Natural killer cell (primary cell): ENCODE measurements around the gene MC2R. TPM values are rescaled to one million over a fixed set of nuclear protein-coding genes. Genes with fewer than 3 reads are reported as not detected.

ENCODE experiments used
- ATAC-seq, 3 donors: fragments of 150-1000 bp in 2 of 3; fragments of 200-7000 bp in 1 of 3; cut with Tn5 transposase; 1 replicate in 1 of 3; 2 replicates in 2 of 3; pipeline ENCODE4 v1.10.0; 2021; ENCODE audit warnings: mild to moderate bottlenecking in 2 of 3, moderate library complexity in 2 of 3
- DNase-seq, 2 donors: peaks; one replicate each; pipeline versions ENCODE4 v3.0.0 to v3.0.0-alpha.2; 2013 to 2021; ENCODE audit warnings: mixed read lengths in 1 of 2
- H3K27ac ChIP-seq: one replicate; pipeline ENCODE4 v1.5.1; 2013; ENCODE audit warnings: mild to moderate bottlenecking, low read length
- H3K27me3 ChIP-seq: one replicate; pipeline ENCODE4 v1.6.1; 2013; ENCODE audit warnings: low read length; ENCODE audit not compliant: control insufficient read depth, insufficient read depth
- H3K36me3 ChIP-seq: one replicate; pipeline ENCODE4 v1.6.1; 2013; ENCODE audit warnings: low read length; ENCODE audit not compliant: control insufficient read depth, insufficient read depth
- H3K4me1 ChIP-seq: one replicate; pipeline ENCODE4 v1.6.1; 2013; ENCODE audit warnings: low read length; ENCODE audit not compliant: control insufficient read depth, insufficient read depth
- H3K4me3 ChIP-seq: one replicate; pipeline ENCODE4 v1.5.1; 2013; ENCODE audit warnings: low read length
- H3K9me3 ChIP-seq: one replicate; pipeline ENCODE4 v1.6.1; 2013; ENCODE audit warnings: low read length; ENCODE audit not compliant: control insufficient read depth, insufficient read depth
- H3K27ac Mint-ChIP-seq, 2 donors: one replicate each; pipeline ENCODE4 v1.8.0; 2022; ENCODE audit warnings: mild to moderate bottlenecking in 2 of 2, mixed read lengths in 2 of 2, moderate library complexity in 1 of 2
- H3K27me3 Mint-ChIP-seq, 2 donors: one replicate each; pipeline ENCODE4 v1.8.0; 2022; ENCODE audit warnings: low read depth in 2 of 2, mixed read lengths in 2 of 2
- H3K36me3 Mint-ChIP-seq: one replicate; pipeline ENCODE4 v1.8.0; 2022; ENCODE audit warnings: mixed read lengths
- H3K4me1 Mint-ChIP-seq, 2 donors: one replicate each; pipeline ENCODE4 v1.8.0; 2022; ENCODE audit warnings: mixed read lengths in 2 of 2
- H3K4me3 Mint-ChIP-seq: one replicate; pipeline ENCODE4 v1.8.0; 2022; ENCODE audit warnings: mild to moderate bottlenecking, moderate library complexity, mixed read lengths
- H3K9me3 Mint-ChIP-seq, 2 donors: one replicate each; pipeline ENCODE4 v1.8.0; 2022; ENCODE audit warnings: mixed read lengths in 2 of 2
- WGBS: methylation state at CpG from one replicate; pipeline ENCODE4 v1.1.7; 2013; ENCODE audit warnings: missing lambda C conversion rate; ENCODE audit not compliant: insufficient coverage; 5-methylcytosine and 5-hydroxymethylcytosine counted together
- intact Hi-C: fragments of 100-400 bp; cut with micrococcal nuclease; formaldehyde crosslinking; loops from one replicate; pipeline ENCODE4 v1.14.2; 2022
- total RNA-seq, 4 donors: library from RNA; stranded (reverse); fragments of 120-200 nt in 1 of 4; gene quantifications; one replicate each; pipeline versions ENCODE4 v1.2.3 to v1.2.4, GENCODE V29; 2013 to 2022
- TF ChIP-seq, protein P1 (sequence below): fragments of 200-600 bp; IDR thresholded peaks from one replicate; pipeline ENCODE4 v1.8.0; 2022; ENCODE audit warnings: antibody characterized with exemption

MC2R gene
- total RNA-seq, 3 donors from 2014 or later (not counting 1 experiment from before 2014, with no cell fraction given), result not detected

DNA sequence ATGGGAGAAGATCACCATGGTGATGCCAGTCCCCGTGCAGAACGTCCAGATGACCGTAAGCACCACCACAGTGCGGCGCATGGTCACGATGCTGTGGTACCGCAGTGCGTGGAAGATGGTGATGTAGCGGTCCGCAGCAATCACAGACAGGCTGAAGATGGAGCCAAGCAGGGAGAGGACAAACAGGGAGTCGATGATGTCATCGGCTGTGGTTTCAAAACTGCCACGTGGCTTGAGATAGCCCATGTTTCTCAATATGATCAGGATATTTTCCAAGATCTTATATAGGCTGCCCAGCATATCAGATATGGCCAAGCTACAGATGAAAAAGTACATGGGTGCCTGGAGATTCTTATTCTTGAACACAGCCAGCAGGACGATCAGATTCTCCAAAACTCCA, 30.3 kb downstream of the MC2R start:
- H3K4me3 Mint-ChIP-seq, result no peak overlapping the region
- intact Hi-C loops, result no loop called here
- no peaks in the 10 kb centered on the region for H3K9me3 Mint-ChIP-seq
- H3K9me3 ChIP-seq, result no peaks in the 10 kb centered on the region
- H3K27ac ChIP-seq, result no peak overlapping the region
- no peaks in the 10 kb centered on the region for H3K36me3 ChIP-seq
- TF ChIP-seq, protein P1, sequence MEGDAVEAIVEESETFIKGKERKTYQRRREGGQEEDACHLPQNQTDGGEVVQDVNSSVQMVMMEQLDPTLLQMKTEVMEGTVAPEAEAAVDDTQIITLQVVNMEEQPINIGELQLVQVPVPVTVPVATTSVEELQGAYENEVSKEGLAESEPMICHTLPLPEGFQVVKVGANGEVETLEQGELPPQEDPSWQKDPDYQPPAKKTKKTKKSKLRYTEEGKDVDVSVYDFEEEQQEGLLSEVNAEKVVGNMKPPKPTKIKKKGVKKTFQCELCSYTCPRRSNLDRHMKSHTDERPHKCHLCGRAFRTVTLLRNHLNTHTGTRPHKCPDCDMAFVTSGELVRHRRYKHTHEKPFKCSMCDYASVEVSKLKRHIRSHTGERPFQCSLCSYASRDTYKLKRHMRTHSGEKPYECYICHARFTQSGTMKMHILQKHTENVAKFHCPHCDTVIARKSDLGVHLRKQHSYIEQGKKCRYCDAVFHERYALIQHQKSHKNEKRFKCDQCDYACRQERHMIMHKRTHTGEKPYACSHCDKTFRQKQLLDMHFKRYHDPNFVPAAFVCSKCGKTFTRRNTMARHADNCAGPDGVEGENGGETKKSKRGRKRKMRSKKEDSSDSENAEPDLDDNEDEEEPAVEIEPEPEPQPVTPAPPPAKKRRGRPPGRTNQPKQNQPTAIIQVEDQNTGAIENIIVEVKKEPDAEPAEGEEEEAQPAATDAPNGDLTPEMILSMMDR, result no peak
- H3K27me3 ChIP-seq, result no peaks in the 10 kb centered on the region
- H3K27me3 Mint-ChIP-seq, result peaks cover 0 to 6% of the 10 kb centered on the region in 2 donors
- ATAC-seq (no peak), DNase-seq (no peak)
- no peak overlapping the region for H3K27ac Mint-ChIP-seq
- 93% methylated on average over 14 of the region's 14 CpGs for WGBS
- H3K36me3 Mint-ChIP-seq, result no peaks in the 10 kb centered on the region
- no peaks in the 10 kb centered on the region for H3K4me1 ChIP-seq
- H3K4me1 Mint-ChIP-seq, result no peaks in the 10 kb centered on the region
- H3K4me3 ChIP-seq, result no peak overlapping the region

DNA sequence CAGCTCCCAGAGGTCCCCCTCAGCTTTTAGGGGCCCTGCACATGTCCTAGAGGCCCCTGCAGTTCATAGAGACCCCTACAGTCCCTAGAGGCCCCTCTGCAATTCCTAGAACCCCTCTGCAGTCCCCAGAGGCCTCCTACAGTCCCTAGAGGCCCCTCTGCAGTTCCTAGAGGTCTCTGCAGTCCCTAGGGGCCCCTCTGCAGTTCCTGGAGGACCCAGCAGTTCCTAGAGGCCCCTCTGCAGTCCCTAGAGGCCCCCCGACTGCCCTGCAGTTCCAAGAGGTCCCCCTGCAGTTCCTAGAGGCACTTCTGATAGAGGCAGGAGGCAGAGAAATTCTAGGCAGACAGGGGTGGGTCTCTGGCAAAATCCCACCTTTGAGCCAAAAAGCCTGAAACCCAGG, 35.4 kb downstream of the MC2R start:
- Histone ChIP-seq H3K27me3 (peaks cover 2% of the 10 kb centered on the region), H3K4me3 (no peak overlapping the region), H3K36me3 (no peaks in the 10 kb centered on the region), H3K9me3 (no peaks in the 10 kb centered on the region), H3K27ac (no peak overlapping the region), H3K4me1 (no peaks in the 10 kb centered on the region)
- Mint-ChIP-seq H3K9me3 (no peaks in the 10 kb centered on the region), H3K4me3 (no peak overlapping the region), H3K27ac (no peak overlapping the region), H3K36me3 (no peaks in the 10 kb centered on the region), H3K4me1 (no peaks in the 10 kb centered on the region), H3K27me3 (peaks cover 0 to 6% of the 10 kb centered on the region in 2 donors)
- TF ChIP-seq, protein P1, result no peak
- intact Hi-C loops, result no loop called here
- whole genome bisulfite sequencing, result 67% methylated on average over 1 of the region's 1 CpG
- ATAC-seq (no peak), DNase-seq (no peak)

DNA sequence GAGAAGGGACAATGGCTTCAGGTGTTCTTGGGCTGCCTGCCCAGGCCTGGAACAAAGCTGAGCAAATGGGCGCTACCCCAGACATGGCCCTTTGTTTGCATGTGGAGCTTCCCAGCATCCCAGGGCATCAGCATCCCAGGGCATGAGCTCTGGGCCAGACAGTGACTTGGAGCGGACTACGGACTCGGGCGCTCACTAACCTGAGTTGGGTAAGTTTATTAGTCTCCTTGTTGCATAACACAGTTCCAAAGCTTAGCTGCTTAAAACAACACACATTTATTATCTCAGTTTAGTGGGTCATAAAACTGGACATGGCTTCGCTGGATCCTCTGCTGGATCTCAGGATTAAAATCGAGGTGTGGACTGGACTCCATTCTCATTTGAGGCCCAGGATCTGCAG, 35.8 kb downstream of the MC2R start:
- H3K36me3 Mint-ChIP-seq, result no peaks in the 10 kb centered on the region
- Histone ChIP-seq H3K9me3 (no peaks in the 10 kb centered on the region), H3K36me3 (no peaks in the 10 kb centered on the region), H3K4me3 (no peak overlapping the region), H3K4me1 (no peaks in the 10 kb centered on the region), H3K27me3 (peaks cover 2% of the 10 kb centered on the region), H3K27ac (no peak overlapping the region)
- 89% methylated on average over 7 of the region's 7 CpGs for WGBS
- H3K9me3 Mint-ChIP-seq, result no peaks in the 10 kb centered on the region
- no peaks in the 10 kb centered on the region for H3K4me1 Mint-ChIP-seq
- intact Hi-C loops, result no loop called here
- H3K27me3 Mint-ChIP-seq, result peaks cover 0 to 2% of the 10 kb centered on the region in 2 donors
- ATAC-seq (no peak), DNase-seq (no peak)
- TF ChIP-seq, protein P1, result no peak
- H3K27ac Mint-ChIP-seq, result no peak overlapping the region
- H3K4me3 Mint-ChIP-seq, result no peak overlapping the region

DNA sequence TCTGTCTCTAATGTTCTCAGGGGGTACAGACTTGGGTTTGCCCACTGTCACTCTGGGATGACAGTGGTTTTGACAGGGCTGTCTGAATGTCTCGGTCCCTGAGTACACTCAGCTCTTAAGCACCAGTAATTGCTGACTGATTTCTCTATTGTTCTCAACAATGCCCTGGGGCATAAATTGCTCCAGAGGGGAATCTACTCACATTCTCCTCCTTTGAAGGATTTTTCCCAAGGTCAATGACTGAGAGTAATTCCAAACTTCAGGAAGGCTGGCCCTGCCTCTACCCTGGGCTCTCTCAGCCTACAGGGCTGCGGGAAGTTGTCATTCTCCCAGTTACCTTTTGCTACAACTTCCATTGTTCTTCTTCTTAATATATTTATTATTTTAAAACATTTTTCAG, 36.5 kb downstream of the MC2R start:
- peaks cover 2% of the 10 kb centered on the region for H3K27me3 ChIP-seq
- no peaks in the 10 kb centered on the region for H3K36me3 Mint-ChIP-seq
- intact Hi-C loops, result no loop called here
- no peaks in the 10 kb centered on the region for H3K9me3 ChIP-seq
- ATAC-seq (no peak), DNase-seq (no peak)
- no peaks in the 10 kb centered on the region for H3K4me1 ChIP-seq
- H3K27me3 Mint-ChIP-seq, result no peaks in the 10 kb centered on the region
- no peak overlapping the region for H3K4me3 Mint-ChIP-seq
- H3K4me1 Mint-ChIP-seq, result no peaks in the 10 kb centered on the region
- H3K36me3 ChIP-seq, result no peaks in the 10 kb centered on the region
- H3K9me3 Mint-ChIP-seq, result no peaks in the 10 kb centered on the region
- H3K4me3 ChIP-seq, result no peak overlapping the region
- no peak overlapping the region for H3K27ac Mint-ChIP-seq
- TF ChIP-seq, protein P1, result no peak
- no peak overlapping the region for H3K27ac ChIP-seq
- 67% methylated on average over 1 of the region's 2 CpGs for WGBS
